Ascending aorta (tissue), 2 donors: ENCODE measurements around the gene GRK2. TPM values are rescaled to one million over a fixed set of nuclear protein-coding genes. Genes with fewer than 3 reads are reported as not detected.

ENCODE experiments used
- DNase-seq, 2 donors: peaks; one replicate each; pipeline ENCODE4 v3.0.0-alpha.2; 2019; ENCODE audit warnings: low spot score in 2 of 2
- H3K27ac ChIP-seq, 2 donors: fragments of 200-600 bp; sonication (generic); one replicate each; pipeline ENCODE4 v1.5.1; 2016 to 2017; ENCODE audit warnings: mild to moderate bottlenecking in 1 of 2
- H3K27me3 ChIP-seq: fragments of 200-600 bp; sonication (generic); one replicate; pipeline ENCODE4 v1.5.1; 2017
- H3K36me3 ChIP-seq, 2 donors: fragments of 200-600 bp; sonication (generic); one replicate each; pipeline ENCODE4 v1.5.1; 2016
- H3K4me1 ChIP-seq, 2 donors: fragments of 200-600 bp; sonication (generic); one replicate each; pipeline ENCODE4 v1.5.1; 2016 to 2017; ENCODE audit warnings: mild to moderate bottlenecking in 1 of 2
- H3K4me3 ChIP-seq, 2 donors: fragments of 200-600 bp; sonication (generic); one replicate each; pipeline ENCODE4 v1.5.1; 2016 to 2017; ENCODE audit warnings: mild to moderate bottlenecking in 1 of 2
- H3K9me3 ChIP-seq, 2 donors: fragments of 200-600 bp; sonication (generic); one replicate each; pipeline ENCODE4 v1.5.1; 2016
- CTCF ChIP-seq, 3 experiments: fragments of 200-600 bp in 2 of 3; fragments of 450-650 bp in 1 of 3; sonication (generic) in 2 of 3; IDR thresholded peaks; one replicate each; pipeline ENCODE4 v1.5.1; 2016 to 2019; ENCODE audit warnings: antibody characterized with exemption in 3 of 3, mild to moderate bottlenecking in 1 of 3, moderate library complexity in 1 of 3
- intact Hi-C: fragments of 100-400 bp; cut with DNase I; formaldehyde crosslinking; loops from one replicate; pipeline ENCODE4 v1.15.1; 2023
- total RNA-seq: library from RNA; depleted of rRNA; stranded (reverse); fragments of >200 nt; gene quantifications from one replicate; pipeline ENCODE4 v1.1.0, GENCODE V29; 2016

GRK2 gene
- total RNA-seq, 1 donor from 2014 or later: 65.3 TPM

DNA sequence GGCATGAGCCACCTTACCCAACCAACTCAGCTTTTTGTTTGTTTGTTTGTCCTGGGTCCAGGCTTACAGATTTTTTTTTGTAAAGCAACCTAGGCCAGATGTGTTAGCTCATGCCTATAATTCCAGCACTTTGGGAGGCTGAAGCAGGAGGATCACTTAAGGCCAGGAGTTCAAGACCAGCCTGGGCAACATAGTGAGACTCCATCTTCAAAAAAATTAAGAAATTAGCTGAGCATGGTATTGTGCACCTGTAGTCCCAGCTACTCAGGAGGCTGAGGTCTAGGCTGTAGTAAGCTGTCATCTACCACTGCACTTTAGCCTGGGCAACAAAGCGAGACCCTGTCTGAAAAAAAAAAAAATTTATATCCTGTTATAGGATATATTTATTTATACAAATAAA is 28.7 kb upstream of the GRK2 start:
- no peak overlapping the region for H3K4me3 ChIP-seq
- no peak for DNase-seq
- no peak overlapping the region for H3K27ac ChIP-seq
- intact Hi-C loops: no loop called here
- no peaks in the 10 kb centered on the region for H3K9me3 ChIP-seq
- H3K4me1 ChIP-seq: peaks cover 7 to 23% of the 10 kb centered on the region in 2 donors
- peaks cover 3 to 8% of the 10 kb centered on the region in 2 donors for H3K36me3 ChIP-seq
- H3K27me3 ChIP-seq: no peaks in the 10 kb centered on the region
- TF ChIP-seq CTCF (IDR thresholded peaks at IDR 0.05): no peak

- Histone ChIP-seq H3K27ac (peak overlapping the region; percentile 55 to 71), H3K4me1 (peaks cover 7 to 29% of the 10 kb centered on the region in 2 donors), H3K36me3 (peaks cover 0 to 13% of the 10 kb centered on the region in 2 donors), H3K27me3 (no peaks in the 10 kb centered on the region), H3K9me3 (no peaks in the 10 kb centered on the region), H3K4me3 (peak overlapping the region; percentile 77 to 79)
- TF ChIP-seq CTCF (IDR thresholded peaks at IDR 0.05): no peak
- DNase-seq: no peak
- intact Hi-C loops: no loop called here
These were observed 27.1 kb upstream of the GRK2 start for GRCh38 chr11:67238894-67239782.

GRCh38 chr11:67239783-67240575 is 26.3 kb upstream of the GRK2 start:
- intact Hi-C loops: loop anchor here (2.0 kb wide), 1 partner anchor 49 kb away; the partner anchor contains the start of gene ANKRD13D
- TF ChIP-seq CTCF (IDR thresholded peaks at IDR 0.05): peak in 1 of 3 experiments; percentile 11
- H3K4me1 ChIP-seq: peaks cover 7 to 29% of the 10 kb centered on the region in 2 donors

DNA sequence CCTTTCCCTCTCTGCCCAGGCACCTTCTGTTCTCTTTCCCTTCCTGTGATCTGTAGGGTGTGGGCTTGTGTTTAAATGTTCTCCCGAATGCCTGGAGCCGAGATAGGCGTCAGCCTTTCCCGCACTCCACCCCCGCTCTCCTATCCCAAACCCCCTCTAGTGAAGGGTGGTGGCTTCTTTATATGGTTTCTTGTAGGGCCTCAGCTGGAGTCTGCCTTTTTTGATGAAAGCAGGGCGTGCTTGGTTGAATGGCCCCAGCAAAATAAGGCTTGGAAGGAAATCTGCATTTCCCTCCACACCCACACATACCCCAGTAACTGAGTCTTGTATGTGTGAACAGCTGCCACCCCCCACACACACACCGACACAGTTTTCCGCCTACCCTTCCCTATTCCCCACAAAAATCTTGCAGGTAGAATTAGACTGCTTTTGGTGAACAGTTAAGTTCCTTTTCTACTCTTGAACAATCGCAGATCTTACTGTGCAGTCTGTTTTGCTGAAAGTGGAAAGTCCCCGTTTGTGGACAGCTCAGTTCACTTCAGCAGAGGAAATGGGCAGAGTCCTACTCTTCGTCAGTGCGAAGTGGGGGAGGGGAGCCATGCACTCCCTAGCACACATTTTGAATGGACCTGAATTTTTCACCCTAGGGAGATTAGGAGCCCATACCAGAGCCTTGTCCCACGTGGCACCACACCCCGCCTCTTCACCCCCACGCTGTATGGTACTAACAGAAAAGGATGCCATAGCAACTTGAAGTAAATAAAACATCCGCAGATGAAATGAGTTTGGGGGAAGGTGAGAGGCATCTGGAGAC is 25.5 kb upstream of the GRK2 start:
- Histone ChIP-seq H3K4me1 (peaks cover 7 to 29% of the 10 kb centered on the region in 2 donors), H3K36me3 (peaks cover 13 to 29% of the 10 kb centered on the region in 2 donors), H3K9me3 (no peaks in the 10 kb centered on the region), H3K27ac (peak overlapping the region; percentile 94 to 96), H3K27me3 (no peaks in the 10 kb centered on the region), H3K4me3 (peak overlapping the region; percentile 77 to 79)
- peak in 1 of 3 experiments; percentile 11 for TF ChIP-seq CTCF (IDR thresholded peaks at IDR 0.05)
- intact Hi-C loops: loop anchor here (2.0 kb wide), 1 partner anchor 48 kb away; the partner anchor contains the start of gene ANKRD13D
- peak in 1 of 2 donors; percentile 87 for DNase-seq

More at GRCh38 chr11:67239783-67240575, 26.3 kb upstream of the GRK2 start:
- no peaks in the 10 kb centered on the region for H3K27me3 ChIP-seq
- peak overlapping the region; percentile 94 to 96 for H3K27ac ChIP-seq
- H3K4me3 ChIP-seq: peak overlapping the region; percentile 77 to 79
- H3K9me3 ChIP-seq: no peaks in the 10 kb centered on the region
- DNase-seq: peak; percentile 93 to 99
- peaks cover 7 to 21% of the 10 kb centered on the region in 2 donors for H3K36me3 ChIP-seq

DNA sequence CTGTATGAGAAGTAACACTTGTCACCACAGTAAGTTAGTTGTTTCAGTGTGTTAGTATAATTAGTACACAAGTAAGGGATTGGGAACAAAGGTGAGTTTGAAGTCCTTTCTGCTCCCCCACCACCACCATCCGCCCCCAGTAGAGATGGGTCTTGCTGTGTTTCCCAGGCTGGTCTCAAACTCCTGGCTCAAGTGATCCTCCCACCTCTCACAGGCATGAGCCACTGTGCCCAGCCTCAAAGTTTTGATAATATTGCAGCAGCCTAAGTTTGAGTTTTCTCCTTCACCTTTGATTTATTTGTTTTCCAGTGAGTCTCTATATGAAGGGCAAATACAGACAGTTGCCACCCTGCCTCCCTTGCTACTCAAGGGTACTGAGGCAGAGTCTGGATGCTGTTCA is 23.7 kb upstream of the GRK2 start:
- intact Hi-C loops: no loop called here
- H3K27ac ChIP-seq: no peak overlapping the region
- H3K9me3 ChIP-seq: no peaks in the 10 kb centered on the region
- H3K36me3 ChIP-seq: peaks cover 24 to 43% of the 10 kb centered on the region in 2 donors
- peak overlapping the region in 1 of 2 donors; percentile 79 for H3K4me3 ChIP-seq
- DNase-seq: no peak
- no peaks in the 10 kb centered on the region for H3K27me3 ChIP-seq
- H3K4me1 ChIP-seq: peaks cover 7 to 29% of the 10 kb centered on the region in 2 donors
- no peak for TF ChIP-seq CTCF (IDR thresholded peaks at IDR 0.05)
